ENCODE results near the gene KPNA1. TPM values are rescaled to one million over a fixed set of nuclear protein-coding genes. Genes with fewer than 3 reads are reported as not detected.

The KPNA1 gene
- total RNA-seq, 2 donors from 2014 or later, result 90.5 to 93.4 TPM

GRCh38 chr3:122536632-122537001 is 21.9 kb upstream of the KPNA1 start:
- peak overlapping the region; percentile 20 for H3K27ac Mint-ChIP-seq
- H3K9ac ChIP-seq (ENCODE audit: extremely low read depth, low read length, poor library complexity, severe bottlenecking), result no peak overlapping the region

GRCh38 chr3:122535964-122536631 is 21.4 kb upstream of the KPNA1 start:
- WGBS, 2 experiments (ENCODE audit: insufficient coverage in 1 of 2, insufficient read length in 1 of 2), result 67 to 70% methylated on average over 6 of the region's 6 CpGs
- Mint-ChIP-seq H3K4me3 (no peak overlapping the region), H3K4me1 (peaks cover 21% of the 10 kb centered on the region), H3K27me3 (ENCODE audit: insufficient read depth) (no peaks in the 10 kb centered on the region), H3K27ac (peak overlapping the region; percentile 20), H3K9me3 (no peaks in the 10 kb centered on the region), H3K36me3 (ENCODE audit: low read depth) (no peaks in the 10 kb centered on the region)
- no peaks in the 10 kb centered on the region for H3K36me3 ChIP-seq (ENCODE audit: control insufficient read depth, insufficient read depth, low read length)
- H3K4me1 ChIP-seq (ENCODE audit: control insufficient read depth, insufficient read depth, low read length), result peaks cover 8% of the 10 kb centered on the region
- DNase-seq, result peak; percentile 79
- no peak overlapping the region for H3K4me3 ChIP-seq (ENCODE audit: low read length)
- no peak overlapping the region for H3K27ac ChIP-seq (ENCODE audit: low read depth, low read length)
- H3K9ac ChIP-seq (ENCODE audit: extremely low read depth, low read length, poor library complexity, severe bottlenecking), result no peak overlapping the region
- H3K9me3 ChIP-seq (ENCODE audit: control insufficient read depth, low read length), result no peaks in the 10 kb centered on the region
- H3K27me3 ChIP-seq (ENCODE audit: control insufficient read depth, insufficient read depth, low read length, poor library complexity, severe bottlenecking), result no peaks in the 10 kb centered on the region
- TF ChIP-seq CTCF (conservative IDR thresholded peaks at IDR 0.05), result no peak

More at GRCh38 chr3:122536632-122537001, 21.9 kb upstream of the KPNA1 start:
- no peak overlapping the region for H3K4me3 ChIP-seq (ENCODE audit: low read length)
- H3K36me3 Mint-ChIP-seq (ENCODE audit: low read depth), result no peaks in the 10 kb centered on the region
- no peaks in the 10 kb centered on the region for H3K9me3 ChIP-seq (ENCODE audit: control insufficient read depth, low read length)
- peak; percentile 60 for DNase-seq
- peaks cover 21% of the 10 kb centered on the region for H3K4me1 Mint-ChIP-seq
- H3K27ac ChIP-seq (ENCODE audit: low read depth, low read length), result no peak overlapping the region
- H3K4me1 ChIP-seq (ENCODE audit: control insufficient read depth, insufficient read depth, low read length), result peaks cover 8% of the 10 kb centered on the region
- no peaks in the 10 kb centered on the region for H3K36me3 ChIP-seq (ENCODE audit: control insufficient read depth, insufficient read depth, low read length)
- no peak overlapping the region for H3K4me3 Mint-ChIP-seq
- no peaks in the 10 kb centered on the region for H3K9me3 Mint-ChIP-seq
- no peaks in the 10 kb centered on the region for H3K27me3 Mint-ChIP-seq (ENCODE audit: insufficient read depth)
- 53 to 62% methylated on average over 1 to 3 of the region's 3 CpGs for WGBS, 2 experiments (ENCODE audit: insufficient coverage in 1 of 2, insufficient read length in 1 of 2)
- no peaks in the 10 kb centered on the region for H3K27me3 ChIP-seq (ENCODE audit: control insufficient read depth, insufficient read depth, low read length, poor library complexity, severe bottlenecking)
- TF ChIP-seq CTCF (conservative IDR thresholded peaks at IDR 0.05), result no peak

- peaks cover 8% of the 10 kb centered on the region for H3K4me1 ChIP-seq (ENCODE audit: control insufficient read depth, insufficient read depth, low read length)
- no peak for TF ChIP-seq CTCF (conservative IDR thresholded peaks at IDR 0.05)
- H3K9me3 ChIP-seq (ENCODE audit: control insufficient read depth, low read length), result no peaks in the 10 kb centered on the region
- H3K27me3 Mint-ChIP-seq (ENCODE audit: insufficient read depth), result no peaks in the 10 kb centered on the region
- H3K27ac ChIP-seq (ENCODE audit: low read depth, low read length), result no peak overlapping the region
- H3K4me1 Mint-ChIP-seq, result peaks cover 21% of the 10 kb centered on the region
- no peaks in the 10 kb centered on the region for H3K36me3 ChIP-seq (ENCODE audit: control insufficient read depth, insufficient read depth, low read length)
- H3K27me3 ChIP-seq (ENCODE audit: control insufficient read depth, insufficient read depth, low read length, poor library complexity, severe bottlenecking), result no peaks in the 10 kb centered on the region
- H3K36me3 Mint-ChIP-seq (ENCODE audit: low read depth), result no peaks in the 10 kb centered on the region
- WGBS, 2 experiments (ENCODE audit: insufficient coverage in 1 of 2, insufficient read length in 1 of 2), result 86 to 88% methylated on average over 1 of the region's 1 CpG
- H3K9ac ChIP-seq (ENCODE audit: extremely low read depth, low read length, poor library complexity, severe bottlenecking), result no peak overlapping the region
- peak; percentile 61 for DNase-seq
- no peak overlapping the region for H3K4me3 Mint-ChIP-seq
- no peak overlapping the region for H3K4me3 ChIP-seq (ENCODE audit: low read length)
- H3K27ac Mint-ChIP-seq, result no peak overlapping the region
- H3K9me3 Mint-ChIP-seq, result no peaks in the 10 kb centered on the region
Measured at GRCh38 chr3:122533931-122534334, 19.2 kb upstream of the KPNA1 start.
